SU-DHL-6 (cell line): ENCODE data around the gene NELFB.

Experiments used
- H2AFZ ChIP-seq: fragments of 200-600 bp; sonication (generic); 2 replicates; pipeline ENCODE4 v1.6.1; 2014; ENCODE audit warnings: low read depth, mild to moderate bottlenecking, moderate library complexity, mixed read lengths, antibody characterized with exemption, low read length; ENCODE audit not compliant: severe bottlenecking
- H3F3A ChIP-seq: fragments of 200-600 bp; shearing (Covaris generic); 2 replicates; pipeline ENCODE4 v1.6.0; 2016; ENCODE audit warnings: antibody characterized with exemption, mild to moderate bottlenecking; ENCODE audit not compliant: insufficient read depth
- H3K27ac ChIP-seq: fragments of 200-600 bp; sonication (generic); 2 replicates; pipeline ENCODE4 v1.5.1; 2016; ENCODE audit warnings: low read depth, mild to moderate bottlenecking, low read length, moderate library complexity, mixed read lengths
- H3K27me3 ChIP-seq: fragments of 200-600 bp; sonication (generic), shearing (Covaris generic); 2 replicates; pipeline ENCODE4 v1.6.0; 2014; ENCODE audit warnings: mild to moderate bottlenecking, low read length
- H3K36me3 ChIP-seq: fragments of 200-600 bp; sonication (generic); 2 replicates; pipeline ENCODE4 v1.6.1; 2014; ENCODE audit warnings: mild to moderate bottlenecking, low read length, mixed read lengths
- H3K4me2 ChIP-seq: fragments of 300-600, 200-600 bp; shearing (Covaris generic), sonication (generic); 2 replicates; pipeline ENCODE4 v1.6.0; 2014; ENCODE audit warnings: low read length, low read depth, mild to moderate bottlenecking; ENCODE audit not compliant: poor library complexity, severe bottlenecking
- H3K4me3 ChIP-seq: fragments of 200-600 bp; sonication (generic); 2 replicates; pipeline ENCODE4 v1.5.1; 2014; ENCODE audit warnings: antibody characterized with exemption, low read length, mild to moderate bottlenecking, mixed read lengths; ENCODE audit not compliant: insufficient read depth, poor library complexity, severe bottlenecking
- H3K79me2 ChIP-seq: fragments of 200-600 bp; sonication (generic); 2 replicates; pipeline ENCODE4 v1.6.1; 2014; ENCODE audit warnings: mild to moderate bottlenecking, low read length, moderate library complexity; ENCODE audit not compliant: insufficient read depth
- H3K9ac ChIP-seq: fragments of 200-600 bp; sonication (generic); 2 replicates; pipeline ENCODE4 v1.7.0; 2014; ENCODE audit warnings: mild to moderate bottlenecking, low read length
- H3K9me2 ChIP-seq: fragments of 200-600 bp; sonication (generic); replicated peaks from 2 replicates; pipeline ENCODE4 v1.6.1; 2014; ENCODE audit warnings: low read length; ENCODE audit not compliant: insufficient read depth
- H3K9me3 ChIP-seq: fragments of 200-600 bp; sonication (generic); 2 replicates; pipeline ENCODE4 v1.6.1; 2014; ENCODE audit warnings: low read length, mixed read lengths; ENCODE audit not compliant: insufficient read depth
- H4K20me1 ChIP-seq: fragments of 200-600 bp; sonication (generic); 2 replicates; pipeline ENCODE4 v1.6.1; 2014; ENCODE audit warnings: low read depth, mild to moderate bottlenecking, antibody characterized with exemption, low read length, moderate library complexity, mixed read lengths
- CTCF ChIP-seq: fragments of 200-600 bp; sonication (generic); IDR thresholded peaks from one replicate; pipeline ENCODE4 v1.5.1; 2017; ENCODE audit warnings: antibody characterized with exemption, mild to moderate bottlenecking, low read length, moderate library complexity; ENCODE audit not compliant: insufficient read depth, poor library complexity, severe bottlenecking
- EZH2phosphoT487 ChIP-seq: fragments of 200-600 bp; sonication (generic), shearing (Covaris generic); conservative IDR thresholded peaks from 2 replicates; pipeline ENCODE4 v1.6.1; 2018; ENCODE audit warnings: mild to moderate bottlenecking, antibody characterized with exemption, low read length, moderate library complexity, mixed read lengths

NELFB gene

GRCh38 chr9:137273095-137273490 is 18.0 kb downstream of the NELFB start:
- Histone ChIP-seq H3F3A (0 out of 2 replicates have a peak, but pooled peaks cover 6% of the 10 kb centered on the region), H3K36me3 (no peaks in the 10 kb centered on the region), H3K27me3 (no peaks in the 10 kb centered on the region), H3K9me3 (no peaks in the 10 kb centered on the region), H4K20me1 (no peaks in the 10 kb centered on the region), H2AFZ (no peak overlapping the region), H3K9ac (no peak overlapping the region), H3K4me2 (no peak overlapping the region), H3K4me3 (no peak overlapping the region), H3K79me2 (no peaks in the 10 kb centered on the region), H3K27ac (no peak overlapping the region), H3K9me2 (no peaks in the 10 kb centered on the region)
- TF ChIP-seq EZH2phosphoT487 (no peak), CTCF (no peak)

- Histone ChIP-seq H3K36me3 (no peaks in the 10 kb centered on the region), H3F3A (0 out of 2 replicates have a peak, but pooled peaks cover 4% of the 10 kb centered on the region), H3K79me2 (no peaks in the 10 kb centered on the region), H3K4me3 (no peak overlapping the region), H3K9me3 (no peaks in the 10 kb centered on the region), H3K27me3 (no peaks in the 10 kb centered on the region), H4K20me1 (no peaks in the 10 kb centered on the region), H3K27ac (0 out of 2 replicates have a peak overlapping the region, but pooled peaks have one; percentile 5), H2AFZ (no peak overlapping the region), H3K4me2 (no peak overlapping the region), H3K9me2 (no peaks in the 10 kb centered on the region), H3K9ac (no peak overlapping the region)
- no peak for TF ChIP-seq CTCF
- no peak for TF ChIP-seq EZH2phosphoT487
Measured at GRCh38 chr9:137273611-137274320, 18.6 kb downstream of the NELFB start.

GRCh38 chr9:137275203-137275587 is 20.1 kb downstream of the NELFB start:
- Histone ChIP-seq H3K4me3 (no peak overlapping the region), H3K9ac (no peak overlapping the region), H3K9me3 (no peaks in the 10 kb centered on the region), H3K27me3 (no peaks in the 10 kb centered on the region), H3K27ac (no peak overlapping the region), H3K4me2 (no peak overlapping the region), H3F3A (no peaks in the 10 kb centered on the region), H3K9me2 (no peaks in the 10 kb centered on the region), H3K79me2 (no peaks in the 10 kb centered on the region), H4K20me1 (no peaks in the 10 kb centered on the region), H3K36me3 (no peaks in the 10 kb centered on the region), H2AFZ (no peak overlapping the region)
- TF ChIP-seq CTCF: no peak
- TF ChIP-seq EZH2phosphoT487: no peak
